GM23338 (cell line): Measurements from ENCODE around the gene RAD52. TPM values are rescaled to one million over a fixed set of nuclear protein-coding genes. Genes with fewer than 3 reads are reported as not detected.

Experiments
- ATAC-seq: fragments of 200-7000 bp; cut with Tn5 transposase; 3 replicates; pipeline ENCODE4 v1.9.1; 2020
- DNase-seq: peaks from one replicate; pipeline ENCODE4 v3.0.0-alpha.2; 2015; ENCODE audit warnings: low spot score
- H2AFZ ChIP-seq: fragments of 200-600 bp; sonication (generic); 2 replicates; pipeline ENCODE4 v1.8.0; 2016; ENCODE audit warnings: antibody characterized with exemption, mild to moderate bottlenecking, moderate library complexity
- H3F3A ChIP-seq: fragments of 200-600 bp; sonication (generic); replicated peaks from 2 replicates; pipeline ENCODE4 v1.8.0; 2017; ENCODE audit warnings: antibody characterized with exemption, mixed run types, low read depth
- H3K27ac ChIP-seq: fragments of 200-600 bp; sonication (generic); 2 replicates; pipeline ENCODE4 v1.6.1; 2016; ENCODE audit warnings: low read depth
- H3K27me3 ChIP-seq: fragments of 200-600 bp; sonication (generic); 2 replicates; pipeline ENCODE4 v1.8.0; 2016; ENCODE audit warnings: mild to moderate bottlenecking, mixed run types, moderate library complexity; ENCODE audit not compliant: insufficient read depth
- H3K36me3 ChIP-seq: fragments of 200-600 bp; sonication (generic); 2 replicates; pipeline ENCODE4 v1.8.0; 2016; ENCODE audit warnings: mild to moderate bottlenecking; ENCODE audit not compliant: insufficient read depth
- H3K4me1 ChIP-seq: fragments of 200-600 bp; sonication (generic); 2 replicates; pipeline ENCODE4 v1.8.0; 2016; ENCODE audit warnings: mild to moderate bottlenecking, moderate library complexity; ENCODE audit not compliant: insufficient read depth
- H3K4me2 ChIP-seq: fragments of 200-600 bp; sonication (generic); 2 replicates; pipeline ENCODE4 v1.7.1; 2017; ENCODE audit warnings: mixed run types
- H3K4me3 ChIP-seq: fragments of 200-600 bp; sonication (generic); 2 replicates; pipeline ENCODE4 v1.6.1; 2016; ENCODE audit warnings: mixed run types
- H3K79me2 ChIP-seq: fragments of 200-600 bp; sonication (generic); replicated peaks from 2 replicates; pipeline ENCODE4 v1.8.0; 2017; ENCODE audit warnings: mild to moderate bottlenecking; ENCODE audit not compliant: insufficient read depth
- H3K9me2 ChIP-seq: fragments of 200-600 bp; sonication (generic); 2 replicates; pipeline ENCODE4 v1.8.0; 2017; ENCODE audit not compliant: insufficient read depth
- H4K20me1 ChIP-seq: fragments of 200-600 bp; sonication (generic); replicated peaks from 2 replicates; pipeline ENCODE4 v1.8.0; 2017; ENCODE audit warnings: mild to moderate bottlenecking; ENCODE audit not compliant: insufficient read depth
- H3K27ac Mint-ChIP-seq: 2 replicates; pipeline ENCODE4 v1.8.0; 2020; ENCODE audit warnings: inconsistent platforms, mild to moderate bottlenecking, moderate library complexity, mixed read lengths
- H3K27me3 Mint-ChIP-seq: 3 replicates; pipeline ENCODE4 v1.8.0; 2022; ENCODE audit warnings: low read depth, mild to moderate bottlenecking, moderate library complexity, mixed read lengths, inconsistent platforms; ENCODE audit not compliant: insufficient read depth, poor library complexity
- H3K36me3 Mint-ChIP-seq: 3 replicates; pipeline ENCODE4 v1.8.0; 2021; ENCODE audit warnings: low read depth, mild to moderate bottlenecking, inconsistent platforms, moderate library complexity, mixed read lengths
- H3K4me1 Mint-ChIP-seq: 3 replicates; pipeline ENCODE4 v1.8.0; 2020; ENCODE audit warnings: mild to moderate bottlenecking, inconsistent platforms, mixed read lengths
- H3K4me3 Mint-ChIP-seq: 3 replicates; pipeline ENCODE4 v1.8.0; 2021; ENCODE audit warnings: moderate library complexity, mild to moderate bottlenecking, inconsistent platforms, mixed read lengths
- H3K9me3 Mint-ChIP-seq: 3 replicates; pipeline ENCODE4 v1.8.0; 2020; ENCODE audit warnings: moderate library complexity, mild to moderate bottlenecking, inconsistent platforms, mixed read lengths
- CREB1 ChIP-seq: fragments of 250-450 bp; sonication (Bioruptor Pico); IDR thresholded peaks from 2 replicates; pipeline ENCODE4 v1.5.0; 2020; ENCODE audit warnings: low read depth, mild to moderate bottlenecking, moderate library complexity
- EZH2 ChIP-seq: fragments of 200-600 bp; sonication (generic); IDR thresholded peaks from one replicate; pipeline ENCODE4 v1.8.0; 2017; ENCODE audit warnings: antibody characterized with exemption, mild to moderate bottlenecking, low read depth; ENCODE audit not compliant: unreplicated experiment
- EZH2phosphoT487 ChIP-seq: fragments of 200-600 bp; sonication (generic); IDR thresholded peaks from one replicate; pipeline ENCODE4 v1.8.1; 2018; ENCODE audit warnings: antibody characterized with exemption; ENCODE audit not compliant: unreplicated experiment
- JUNB ChIP-seq: IDR thresholded peaks from one replicate; pipeline ENCODE4 v1.6.1; 2016; ENCODE audit warnings: antibody characterized with exemption; ENCODE audit not compliant: unreplicated experiment
- NANOG ChIP-seq: IDR thresholded peaks from 2 replicates; pipeline ENCODE4 v1.6.1; 2016; ENCODE audit warnings: antibody characterized with exemption, borderline replicate concordance
- POLR2AphosphoS5 ChIP-seq: IDR thresholded peaks from 2 replicates; pipeline ENCODE4 v1.6.1; 2016; ENCODE audit warnings: antibody characterized with exemption, low read depth
- STAT1 ChIP-seq: IDR thresholded peaks from one replicate; pipeline ENCODE4 v1.6.1; 2016; ENCODE audit warnings: antibody characterized with exemption; ENCODE audit not compliant: unreplicated experiment
- ZNF114 ChIP-seq: fragments of 250-450 bp; sonication (Bioruptor Pico); IDR thresholded peaks from 2 replicates; pipeline ENCODE4 v1.5.0; 2020; ENCODE audit warnings: mild to moderate bottlenecking, moderate library complexity
- ZNF331 ChIP-seq: fragments of 250-450 bp; sonication (Bioruptor Pico); IDR thresholded peaks from 2 replicates; pipeline ENCODE4 v1.5.0; 2020; ENCODE audit warnings: low read depth, mild to moderate bottlenecking, moderate library complexity
- polyA plus RNA-seq: library from polyadenylated mRNA; unstranded; fragments of >200 nt; fragmentation: Nextera tagmentation; extraction: Ambion mirVana; gene quantifications from 2 replicates; pipeline ENCODE4 v1.2.1, GENCODE V29; 2016
- total RNA-seq: library from RNA; depleted of rRNA; stranded (reverse); fragments of >200 nt; shearing (Covaris generic); gene quantifications from 2 replicates; pipeline ENCODE4 v1.2.3, GENCODE V29; 2014
- TF ChIP-seq, protein P1 (sequence below), 2 experiments: fragments of 200-600 bp in 1 of 2; sonication (generic) in 1 of 2; conservative IDR thresholded peaks; 2 replicates each; pipeline versions ENCODE4 v1.5.1 to v1.6.1; 2016 to 2017; ENCODE audit warnings: antibody characterized with exemption in 2 of 2, low read depth in 2 of 2, mild to moderate bottlenecking in 2 of 2, moderate library complexity in 1 of 2
- TF ChIP-seq, protein P2 (sequence below): IDR thresholded peaks from 2 replicates; pipeline ENCODE4 v1.6.1; 2016; ENCODE audit warnings: antibody characterized with exemption
- TF ChIP-seq, protein P3 (sequence below): fragments of 250-450 bp; sonication (Bioruptor Pico); IDR thresholded peaks from 2 replicates; pipeline ENCODE4 v1.5.0; 2020; ENCODE audit warnings: mild to moderate bottlenecking, moderate library complexity
- TF ChIP-seq, protein P4 (sequence below): IDR thresholded peaks from one replicate; pipeline ENCODE4 v1.6.1; 2018; ENCODE audit warnings: antibody characterized with exemption; ENCODE audit not compliant: unreplicated experiment

RAD52 gene
- total and polyA plus RNA-seq, 2 experiments from 2014 or later, result 10.9 to 21.3 TPM

DNA sequence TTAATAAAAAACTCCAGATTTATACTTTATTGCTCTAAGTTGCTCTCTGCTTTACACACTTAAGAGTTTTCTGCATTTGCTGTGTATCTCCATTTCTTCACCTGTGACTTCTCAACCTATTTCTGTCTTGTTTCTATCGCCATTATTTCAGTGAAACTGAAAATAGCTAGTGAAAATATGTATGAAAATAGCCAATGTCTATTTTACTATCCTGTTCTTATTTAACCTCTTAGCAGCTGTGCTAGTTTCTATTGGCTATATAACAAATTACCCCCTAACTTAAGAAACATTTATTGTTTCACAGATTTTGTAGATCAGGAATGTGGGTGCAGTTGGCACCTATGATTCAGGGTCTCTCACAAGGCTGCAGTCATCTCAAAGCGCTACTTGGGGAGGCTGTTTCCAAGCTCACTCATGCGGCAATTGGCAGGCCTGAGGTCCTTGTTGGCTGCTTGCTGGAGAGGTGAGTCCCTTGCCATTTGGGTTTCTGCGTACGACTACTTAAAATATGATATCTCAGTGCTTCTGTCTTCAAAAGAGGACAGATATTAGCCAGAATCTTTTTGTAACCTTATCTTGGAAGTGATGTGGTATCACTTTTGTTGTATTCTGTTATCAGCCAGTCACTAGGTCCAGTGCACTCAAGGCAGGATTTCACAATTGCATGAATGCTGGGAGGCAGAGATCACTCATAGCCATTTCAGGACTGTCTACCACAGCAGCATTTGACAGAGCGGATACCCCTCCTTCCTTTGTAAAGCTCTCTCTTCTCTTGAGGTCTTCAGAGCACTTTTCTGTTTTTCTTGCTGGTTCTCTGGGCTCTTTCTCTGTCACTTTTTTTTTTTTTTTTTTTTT lies 48.8 kb upstream of the RAD52 start:
- no peak overlapping the region for H2AFZ ChIP-seq
- Mint-ChIP-seq H3K4me1 (peaks cover under 1% of the 10 kb centered on the region; the same call in 2 of the 3 replicates), H3K9me3 (no peaks in the 10 kb centered on the region), H3K36me3 (peaks cover 6% of the 10 kb centered on the region; the same call in 2 of the 3 replicates), H3K4me3 (no peak overlapping the region), H3K27ac (no peak overlapping the region), H3K27me3 (no peaks in the 10 kb centered on the region)
- ATAC-seq (no peak), DNase-seq (no peak)
- no peaks in the 10 kb centered on the region for H3K27me3 ChIP-seq
- no peaks in the 10 kb centered on the region for H3K36me3 ChIP-seq
- TF ChIP-seq STAT1 (no peak), NANOG (no peak), CREB1 (CRISPR knock-in tag) (no peak), POLR2AphosphoS5 (no peak), EZH2 (no peak), ZNF331 (no peak), EZH2phosphoT487 (no peak), JUNB (no peak), ZNF114 (CRISPR knock-in tag) (no peak)
- TF ChIP-seq, protein P1, sequence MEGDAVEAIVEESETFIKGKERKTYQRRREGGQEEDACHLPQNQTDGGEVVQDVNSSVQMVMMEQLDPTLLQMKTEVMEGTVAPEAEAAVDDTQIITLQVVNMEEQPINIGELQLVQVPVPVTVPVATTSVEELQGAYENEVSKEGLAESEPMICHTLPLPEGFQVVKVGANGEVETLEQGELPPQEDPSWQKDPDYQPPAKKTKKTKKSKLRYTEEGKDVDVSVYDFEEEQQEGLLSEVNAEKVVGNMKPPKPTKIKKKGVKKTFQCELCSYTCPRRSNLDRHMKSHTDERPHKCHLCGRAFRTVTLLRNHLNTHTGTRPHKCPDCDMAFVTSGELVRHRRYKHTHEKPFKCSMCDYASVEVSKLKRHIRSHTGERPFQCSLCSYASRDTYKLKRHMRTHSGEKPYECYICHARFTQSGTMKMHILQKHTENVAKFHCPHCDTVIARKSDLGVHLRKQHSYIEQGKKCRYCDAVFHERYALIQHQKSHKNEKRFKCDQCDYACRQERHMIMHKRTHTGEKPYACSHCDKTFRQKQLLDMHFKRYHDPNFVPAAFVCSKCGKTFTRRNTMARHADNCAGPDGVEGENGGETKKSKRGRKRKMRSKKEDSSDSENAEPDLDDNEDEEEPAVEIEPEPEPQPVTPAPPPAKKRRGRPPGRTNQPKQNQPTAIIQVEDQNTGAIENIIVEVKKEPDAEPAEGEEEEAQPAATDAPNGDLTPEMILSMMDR (conservative IDR thresholded peaks at IDR 0.05; ENCODE audit: low read depth in 2 of 2), result no peak
- TF ChIP-seq, protein P2, sequence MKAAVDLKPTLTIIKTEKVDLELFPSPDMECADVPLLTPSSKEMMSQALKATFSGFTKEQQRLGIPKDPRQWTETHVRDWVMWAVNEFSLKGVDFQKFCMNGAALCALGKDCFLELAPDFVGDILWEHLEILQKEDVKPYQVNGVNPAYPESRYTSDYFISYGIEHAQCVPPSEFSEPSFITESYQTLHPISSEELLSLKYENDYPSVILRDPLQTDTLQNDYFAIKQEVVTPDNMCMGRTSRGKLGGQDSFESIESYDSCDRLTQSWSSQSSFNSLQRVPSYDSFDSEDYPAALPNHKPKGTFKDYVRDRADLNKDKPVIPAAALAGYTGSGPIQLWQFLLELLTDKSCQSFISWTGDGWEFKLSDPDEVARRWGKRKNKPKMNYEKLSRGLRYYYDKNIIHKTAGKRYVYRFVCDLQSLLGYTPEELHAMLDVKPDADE, result no peak
- TF ChIP-seq, protein P3, sequence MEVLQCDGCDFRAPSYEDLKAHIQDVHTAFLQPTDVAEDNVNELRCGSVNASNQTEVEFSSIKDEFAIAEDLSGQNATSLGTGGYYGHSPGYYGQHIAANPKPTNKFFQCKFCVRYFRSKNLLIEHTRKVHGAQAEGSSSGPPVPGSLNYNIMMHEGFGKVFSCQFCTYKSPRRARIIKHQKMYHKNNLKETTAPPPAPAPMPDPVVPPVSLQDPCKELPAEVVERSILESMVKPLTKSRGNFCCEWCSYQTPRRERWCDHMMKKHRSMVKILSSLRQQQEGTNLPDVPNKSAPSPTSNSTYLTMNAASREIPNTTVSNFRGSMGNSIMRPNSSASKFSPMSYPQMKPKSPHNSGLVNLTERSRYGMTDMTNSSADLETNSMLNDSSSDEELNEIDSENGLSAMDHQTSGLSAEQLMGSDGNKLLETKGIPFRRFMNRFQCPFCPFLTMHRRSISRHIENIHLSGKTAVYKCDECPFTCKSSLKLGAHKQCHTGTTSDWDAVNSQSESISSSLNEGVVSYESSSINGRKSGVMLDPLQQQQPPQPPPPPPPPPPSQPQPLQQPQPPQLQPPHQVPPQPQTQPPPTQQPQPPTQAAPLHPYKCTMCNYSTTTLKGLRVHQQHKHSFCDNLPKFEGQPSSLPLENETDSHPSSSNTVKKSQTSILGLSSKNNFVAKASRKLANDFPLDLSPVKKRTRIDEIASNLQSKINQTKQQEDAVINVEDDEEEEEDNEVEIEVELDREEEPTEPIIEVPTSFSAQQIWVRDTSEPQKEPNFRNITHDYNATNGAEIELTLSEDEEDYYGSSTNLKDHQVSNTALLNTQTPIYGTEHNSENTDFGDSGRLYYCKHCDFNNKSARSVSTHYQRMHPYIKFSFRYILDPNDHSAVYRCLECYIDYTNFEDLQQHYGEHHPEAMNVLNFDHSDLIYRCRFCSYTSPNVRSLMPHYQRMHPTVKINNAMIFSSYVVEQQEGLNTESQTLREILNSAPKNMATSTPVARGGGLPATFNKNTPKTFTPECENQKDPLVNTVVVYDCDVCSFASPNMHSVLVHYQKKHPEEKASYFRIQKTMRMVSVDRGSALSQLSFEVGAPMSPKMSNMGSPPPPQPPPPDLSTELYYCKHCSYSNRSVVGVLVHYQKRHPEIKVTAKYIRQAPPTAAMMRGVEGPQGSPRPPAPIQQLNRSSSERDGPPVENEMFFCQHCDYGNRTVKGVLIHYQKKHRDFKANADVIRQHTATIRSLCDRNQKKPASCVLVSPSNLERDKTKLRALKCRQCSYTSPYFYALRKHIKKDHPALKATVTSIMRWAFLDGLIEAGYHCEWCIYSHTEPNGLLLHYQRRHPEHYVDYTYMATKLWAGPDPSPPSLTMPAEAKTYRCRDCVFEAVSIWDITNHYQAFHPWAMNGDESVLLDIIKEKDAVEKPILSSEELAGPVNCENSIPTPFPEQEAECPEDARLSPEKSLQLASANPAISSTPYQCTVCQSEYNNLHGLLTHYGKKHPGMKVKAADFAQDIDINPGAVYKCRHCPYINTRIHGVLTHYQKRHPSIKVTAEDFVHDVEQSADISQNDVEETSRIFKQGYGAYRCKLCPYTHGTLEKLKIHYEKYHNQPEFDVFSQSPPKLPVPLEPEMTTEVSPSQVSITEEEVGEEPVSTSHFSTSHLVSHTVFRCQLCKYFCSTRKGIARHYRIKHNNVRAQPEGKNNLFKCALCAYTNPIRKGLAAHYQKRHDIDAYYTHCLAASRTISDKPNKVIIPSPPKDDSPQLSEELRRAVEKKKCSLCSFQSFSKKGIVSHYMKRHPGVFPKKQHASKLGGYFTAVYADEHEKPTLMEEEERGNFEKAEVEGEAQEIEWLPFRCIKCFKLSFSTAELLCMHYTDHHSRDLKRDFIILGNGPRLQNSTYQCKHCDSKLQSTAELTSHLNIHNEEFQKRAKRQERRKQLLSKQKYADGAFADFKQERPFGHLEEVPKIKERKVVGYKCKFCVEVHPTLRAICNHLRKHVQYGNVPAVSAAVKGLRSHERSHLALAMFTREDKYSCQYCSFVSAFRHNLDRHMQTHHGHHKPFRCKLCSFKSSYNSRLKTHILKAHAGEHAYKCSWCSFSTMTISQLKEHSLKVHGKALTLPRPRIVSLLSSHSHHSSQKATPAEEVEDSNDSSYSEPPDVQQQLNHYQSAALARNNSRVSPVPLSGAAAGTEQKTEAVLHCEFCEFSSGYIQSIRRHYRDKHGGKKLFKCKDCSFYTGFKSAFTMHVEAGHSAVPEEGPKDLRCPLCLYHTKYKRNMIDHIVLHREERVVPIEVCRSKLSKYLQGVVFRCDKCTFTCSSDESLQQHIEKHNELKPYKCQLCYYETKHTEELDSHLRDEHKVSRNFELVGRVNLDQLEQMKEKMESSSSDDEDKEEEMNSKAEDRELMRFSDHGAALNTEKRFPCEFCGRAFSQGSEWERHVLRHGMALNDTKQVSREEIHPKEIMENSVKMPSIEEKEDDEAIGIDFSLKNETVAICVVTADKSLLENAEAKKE (CRISPR knock-in tag), result no peak
- TF ChIP-seq, protein P4, sequence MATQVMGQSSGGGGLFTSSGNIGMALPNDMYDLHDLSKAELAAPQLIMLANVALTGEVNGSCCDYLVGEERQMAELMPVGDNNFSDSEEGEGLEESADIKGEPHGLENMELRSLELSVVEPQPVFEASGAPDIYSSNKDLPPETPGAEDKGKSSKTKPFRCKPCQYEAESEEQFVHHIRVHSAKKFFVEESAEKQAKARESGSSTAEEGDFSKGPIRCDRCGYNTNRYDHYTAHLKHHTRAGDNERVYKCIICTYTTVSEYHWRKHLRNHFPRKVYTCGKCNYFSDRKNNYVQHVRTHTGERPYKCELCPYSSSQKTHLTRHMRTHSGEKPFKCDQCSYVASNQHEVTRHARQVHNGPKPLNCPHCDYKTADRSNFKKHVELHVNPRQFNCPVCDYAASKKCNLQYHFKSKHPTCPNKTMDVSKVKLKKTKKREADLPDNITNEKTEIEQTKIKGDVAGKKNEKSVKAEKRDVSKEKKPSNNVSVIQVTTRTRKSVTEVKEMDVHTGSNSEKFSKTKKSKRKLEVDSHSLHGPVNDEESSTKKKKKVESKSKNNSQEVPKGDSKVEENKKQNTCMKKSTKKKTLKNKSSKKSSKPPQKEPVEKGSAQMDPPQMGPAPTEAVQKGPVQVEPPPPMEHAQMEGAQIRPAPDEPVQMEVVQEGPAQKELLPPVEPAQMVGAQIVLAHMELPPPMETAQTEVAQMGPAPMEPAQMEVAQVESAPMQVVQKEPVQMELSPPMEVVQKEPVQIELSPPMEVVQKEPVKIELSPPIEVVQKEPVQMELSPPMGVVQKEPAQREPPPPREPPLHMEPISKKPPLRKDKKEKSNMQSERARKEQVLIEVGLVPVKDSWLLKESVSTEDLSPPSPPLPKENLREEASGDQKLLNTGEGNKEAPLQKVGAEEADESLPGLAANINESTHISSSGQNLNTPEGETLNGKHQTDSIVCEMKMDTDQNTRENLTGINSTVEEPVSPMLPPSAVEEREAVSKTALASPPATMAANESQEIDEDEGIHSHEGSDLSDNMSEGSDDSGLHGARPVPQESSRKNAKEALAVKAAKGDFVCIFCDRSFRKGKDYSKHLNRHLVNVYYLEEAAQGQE, result no peak
- no peak overlapping the region for H3K4me2 ChIP-seq
- no peak overlapping the region; the same call in 1 of the 2 replicates for H3K27ac ChIP-seq
- H3K4me1 ChIP-seq, result peaks cover 4% of the 10 kb centered on the region; the same call in 1 of the 2 replicates
- peaks cover 21% of the 10 kb centered on the region for H4K20me1 ChIP-seq
- no peaks in the 10 kb centered on the region for H3F3A ChIP-seq
- H3K4me3 ChIP-seq, result no peak overlapping the region
- peaks cover 99% of the 10 kb centered on the region for H3K79me2 ChIP-seq
- no peaks in the 10 kb centered on the region for H3K9me2 ChIP-seq
